ENCODE results near the gene MTG2. TPM values are rescaled to one million over a fixed set of nuclear protein-coding genes. Genes with fewer than 3 reads are reported as not detected.
A peak's percentile ranks its signal among the peaks of the same experiment; 100 is the strongest.

MTG2 gene
- total and polyA plus RNA-seq, 2 of the 13 experiments (the other 11 are each of a cell fraction or from before 2014, with no cell fraction given), result 20.4 to 37.8 TPM

DNA sequence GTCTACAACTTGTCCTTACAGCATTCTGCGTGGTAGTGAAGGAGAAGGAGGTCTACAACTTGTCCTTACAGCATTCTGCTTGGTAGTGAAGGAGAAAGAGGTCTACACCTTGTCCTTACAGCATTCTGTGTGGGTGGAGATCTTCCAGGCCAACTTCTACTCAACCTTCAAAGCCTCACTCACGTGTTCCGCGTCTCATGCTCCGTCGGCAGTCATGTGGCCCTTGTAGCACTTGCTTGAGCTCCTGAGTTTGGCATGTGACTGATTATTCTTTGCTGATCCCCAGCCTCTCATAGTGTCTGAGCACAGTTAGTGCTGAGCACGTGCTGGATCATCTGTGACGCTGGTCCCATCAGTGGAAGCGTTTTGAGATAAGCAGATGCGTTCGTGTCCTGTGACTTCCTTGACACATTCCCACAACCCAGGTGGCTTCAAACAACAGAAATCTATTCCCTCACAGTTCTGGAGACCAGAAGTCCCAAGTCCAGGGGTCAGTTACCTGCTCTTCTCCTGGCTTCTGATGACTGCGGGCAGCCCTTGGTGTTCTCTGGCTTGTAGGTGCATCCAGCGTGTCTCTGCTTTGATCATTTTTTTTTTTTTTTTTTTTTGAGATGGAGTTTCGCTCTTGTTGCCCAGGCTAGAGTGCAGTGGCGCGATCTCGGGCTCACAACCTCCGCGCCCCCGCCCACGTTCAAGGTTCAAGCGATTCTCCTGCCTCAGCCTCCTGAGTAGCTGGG lies 36.6 kb upstream of the MTG2 start (continued):
- TF ChIP-seq NFRKB (IDR thresholded peaks at IDR 0.05) (no peak), SNAI1 (CRISPR knock-in tag; IDR thresholded peaks at IDR 0.05; ENCODE audit: borderline replicate concordance) (no peak), FOSL1 (CRISPR knock-in tag; IDR thresholded peaks at IDR 0.05; ENCODE audit: borderline replicate concordance) (no peak), NAIF1 (CRISPR knock-in tag; IDR thresholded peaks at IDR 0.05; ENCODE audit: borderline replicate concordance) (no peak), ZBTB7A (CRISPR knock-in tag; IDR thresholded peaks at IDR 0.05) (no peak), MYC (CRISPR knock-in tag; IDR thresholded peaks at IDR 0.05; ENCODE audit: borderline replicate concordance) (peak; percentile 77), POLR2A (IDR thresholded peaks at IDR 0.05; ENCODE audit: insufficient read depth in 1 of 2, low read depth in 2 of 2, low read length in 2 of 2) (peak in 1 of 2 experiments; percentile 67; a peak in 2 of 4 replicates), ZNF577 (CRISPR knock-in tag; IDR thresholded peaks at IDR 0.05; ENCODE audit: borderline replicate concordance, low read depth) (no peak), ZNF253 (CRISPR knock-in tag; IDR thresholded peaks at IDR 0.05; ENCODE audit: borderline replicate concordance) (peak; percentile 67; the same call in 1 of the 2 replicates), ZFP90 (CRISPR knock-in tag; IDR thresholded peaks at IDR 0.05; ENCODE audit: borderline replicate concordance) (no peak), ZNF264 (CRISPR knock-in tag; IDR thresholded peaks at IDR 0.05) (no peak), CBX2 (IDR thresholded peaks at IDR 0.05; ENCODE audit: low read depth, low read length) (no peak), CBX2 (CRISPR knock-in tag; IDR thresholded peaks at IDR 0.05; ENCODE audit: low read depth) (peak; percentile 43; the same call in 1 of the 2 replicates), ZNF772 (CRISPR knock-in tag; IDR thresholded peaks at IDR 0.05) (peak; percentile 72; the same call in 1 of the 2 replicates), MAF1 (CRISPR knock-in tag; IDR thresholded peaks at IDR 0.05; ENCODE audit: borderline replicate concordance) (no peak), FOSL2 (CRISPR knock-in tag; IDR thresholded peaks at IDR 0.05) (peak; percentile 35; the same call in 1 of the 2 replicates), POLR2AphosphoS5 (IDR thresholded peaks at IDR 0.05; ENCODE audit: low read depth, low read length) (no peak), ZC3H4 (CRISPR knock-in tag; IDR thresholded peaks at IDR 0.05; ENCODE audit: borderline replicate concordance) (no peak)
- TF ChIP-seq, protein P1, sequence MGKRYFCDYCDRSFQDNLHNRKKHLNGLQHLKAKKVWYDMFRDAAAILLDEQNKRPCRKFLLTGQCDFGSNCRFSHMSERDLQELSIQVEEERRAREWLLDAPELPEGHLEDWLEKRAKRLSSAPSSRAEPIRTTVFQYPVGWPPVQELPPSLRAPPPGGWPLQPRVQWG (CRISPR knock-in tag; IDR thresholded peaks at IDR 0.05; ENCODE audit: borderline replicate concordance, low read depth), result no peak
- TF ChIP-seq, protein P2, sequence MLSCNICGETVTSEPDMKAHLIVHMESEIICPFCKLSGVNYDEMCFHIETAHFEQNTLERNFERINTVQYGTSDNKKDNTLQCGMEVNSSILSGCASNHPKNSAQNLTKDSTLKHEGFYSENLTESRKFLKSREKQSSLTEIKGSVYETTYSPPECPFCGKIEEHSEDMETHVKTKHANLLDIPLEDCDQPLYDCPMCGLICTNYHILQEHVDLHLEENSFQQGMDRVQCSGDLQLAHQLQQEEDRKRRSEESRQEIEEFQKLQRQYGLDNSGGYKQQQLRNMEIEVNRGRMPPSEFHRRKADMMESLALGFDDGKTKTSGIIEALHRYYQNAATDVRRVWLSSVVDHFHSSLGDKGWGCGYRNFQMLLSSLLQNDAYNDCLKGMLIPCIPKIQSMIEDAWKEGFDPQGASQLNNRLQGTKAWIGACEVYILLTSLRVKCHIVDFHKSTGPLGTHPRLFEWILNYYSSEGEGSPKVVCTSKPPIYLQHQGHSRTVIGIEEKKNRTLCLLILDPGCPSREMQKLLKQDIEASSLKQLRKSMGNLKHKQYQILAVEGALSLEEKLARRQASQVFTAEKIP (CRISPR knock-in tag; IDR thresholded peaks at IDR 0.05; ENCODE audit: borderline replicate concordance), result no peak
- TF ChIP-seq, protein P3, sequence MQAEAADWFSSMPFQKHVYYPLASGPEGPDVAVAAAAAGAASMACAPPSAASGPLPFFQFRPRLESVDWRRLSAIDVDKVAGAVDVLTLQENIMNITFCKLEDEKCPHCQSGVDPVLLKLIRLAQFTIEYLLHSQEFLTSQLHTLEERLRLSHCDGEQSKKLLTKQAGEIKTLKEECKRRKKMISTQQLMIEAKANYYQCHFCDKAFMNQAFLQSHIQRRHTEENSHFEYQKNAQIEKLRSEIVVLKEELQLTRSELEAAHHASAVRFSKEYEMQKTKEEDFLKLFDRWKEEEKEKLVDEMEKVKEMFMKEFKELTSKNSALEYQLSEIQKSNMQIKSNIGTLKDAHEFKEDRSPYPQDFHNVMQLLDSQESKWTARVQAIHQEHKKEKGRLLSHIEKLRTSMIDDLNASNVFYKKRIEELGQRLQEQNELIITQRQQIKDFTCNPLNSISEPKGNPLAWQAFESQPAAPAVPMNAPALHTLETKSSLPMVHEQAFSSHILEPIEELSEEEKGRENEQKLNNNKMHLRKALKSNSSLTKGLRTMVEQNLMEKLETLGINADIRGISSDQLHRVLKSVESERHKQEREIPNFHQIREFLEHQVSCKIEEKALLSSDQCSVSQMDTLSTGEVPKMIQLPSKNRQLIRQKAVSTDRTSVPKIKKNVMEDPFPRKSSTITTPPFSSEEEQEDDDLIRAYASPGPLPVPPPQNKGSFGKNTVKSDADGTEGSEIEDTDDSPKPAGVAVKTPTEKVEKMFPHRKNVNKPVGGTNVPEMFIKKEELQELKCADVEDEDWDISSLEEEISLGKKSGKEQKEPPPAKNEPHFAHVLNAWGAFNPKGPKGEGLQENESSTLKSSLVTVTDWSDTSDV (CRISPR knock-in tag; IDR thresholded peaks at IDR 0.05), result no peak
- TF ChIP-seq, protein P4, sequence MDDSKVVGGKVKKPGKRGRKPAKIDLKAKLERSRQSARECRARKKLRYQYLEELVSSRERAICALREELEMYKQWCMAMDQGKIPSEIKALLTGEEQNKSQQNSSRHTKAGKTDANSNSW (CRISPR knock-in tag; IDR thresholded peaks at IDR 0.05; ENCODE audit: borderline replicate concordance), result 0 out of 2 replicates have a peak, but pooled peaks have one; percentile 73
- TF ChIP-seq, protein P5, sequence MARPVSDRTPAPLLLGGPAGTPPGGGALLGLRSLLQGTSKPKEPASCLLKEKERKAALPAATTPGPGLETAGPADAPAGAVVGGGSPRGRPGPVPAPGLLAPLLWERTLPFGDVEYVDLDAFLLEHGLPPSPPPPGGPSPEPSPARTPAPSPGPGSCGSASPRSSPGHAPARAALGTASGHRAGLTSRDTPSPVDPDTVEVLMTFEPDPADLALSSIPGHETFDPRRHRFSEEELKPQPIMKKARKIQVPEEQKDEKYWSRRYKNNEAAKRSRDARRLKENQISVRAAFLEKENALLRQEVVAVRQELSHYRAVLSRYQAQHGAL (CRISPR knock-in tag; IDR thresholded peaks at IDR 0.05; ENCODE audit: not compliant biosample characterization), result no peak

Data from HepG2 (cell line).